GM12872 (cell line): Measurements from ENCODE around the gene KSR2.

Source experiments
- TF ChIP-seq, protein P1 (sequence below): IDR thresholded peaks from 3 replicates; pipeline ENCODE4 v1.5.1; 2011; ENCODE audit warnings: low read depth, mild to moderate bottlenecking, low read length, moderate library complexity; ENCODE audit not compliant: insufficient read depth

Gene KSR2

GRCh38 chr12:117807355-117807754 lies 161.4 kb downstream of the KSR2 start:
- TF ChIP-seq, protein P1, sequence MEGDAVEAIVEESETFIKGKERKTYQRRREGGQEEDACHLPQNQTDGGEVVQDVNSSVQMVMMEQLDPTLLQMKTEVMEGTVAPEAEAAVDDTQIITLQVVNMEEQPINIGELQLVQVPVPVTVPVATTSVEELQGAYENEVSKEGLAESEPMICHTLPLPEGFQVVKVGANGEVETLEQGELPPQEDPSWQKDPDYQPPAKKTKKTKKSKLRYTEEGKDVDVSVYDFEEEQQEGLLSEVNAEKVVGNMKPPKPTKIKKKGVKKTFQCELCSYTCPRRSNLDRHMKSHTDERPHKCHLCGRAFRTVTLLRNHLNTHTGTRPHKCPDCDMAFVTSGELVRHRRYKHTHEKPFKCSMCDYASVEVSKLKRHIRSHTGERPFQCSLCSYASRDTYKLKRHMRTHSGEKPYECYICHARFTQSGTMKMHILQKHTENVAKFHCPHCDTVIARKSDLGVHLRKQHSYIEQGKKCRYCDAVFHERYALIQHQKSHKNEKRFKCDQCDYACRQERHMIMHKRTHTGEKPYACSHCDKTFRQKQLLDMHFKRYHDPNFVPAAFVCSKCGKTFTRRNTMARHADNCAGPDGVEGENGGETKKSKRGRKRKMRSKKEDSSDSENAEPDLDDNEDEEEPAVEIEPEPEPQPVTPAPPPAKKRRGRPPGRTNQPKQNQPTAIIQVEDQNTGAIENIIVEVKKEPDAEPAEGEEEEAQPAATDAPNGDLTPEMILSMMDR, result no peak

DNA sequence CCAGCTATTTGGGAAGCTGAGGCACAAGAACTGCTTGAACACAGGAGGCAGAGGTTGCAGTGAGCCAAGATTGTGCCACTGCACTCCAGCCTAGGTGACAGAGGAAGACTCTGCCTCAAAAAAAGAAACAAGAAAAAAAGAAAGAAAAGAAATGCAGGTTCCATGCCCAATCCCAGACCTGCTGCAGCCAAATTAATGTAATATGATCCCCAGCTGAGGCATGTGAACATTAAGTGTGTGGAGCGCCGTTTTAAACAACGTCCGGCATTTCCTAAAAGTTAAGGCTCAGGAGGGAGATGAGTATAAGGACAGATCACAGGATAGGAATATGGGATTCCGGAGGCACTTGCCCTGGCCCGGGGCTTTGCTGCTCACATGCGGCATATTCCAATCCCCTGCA lies 162.9 kb downstream of the KSR2 start:
- TF ChIP-seq, protein P1, result no peak

DNA sequence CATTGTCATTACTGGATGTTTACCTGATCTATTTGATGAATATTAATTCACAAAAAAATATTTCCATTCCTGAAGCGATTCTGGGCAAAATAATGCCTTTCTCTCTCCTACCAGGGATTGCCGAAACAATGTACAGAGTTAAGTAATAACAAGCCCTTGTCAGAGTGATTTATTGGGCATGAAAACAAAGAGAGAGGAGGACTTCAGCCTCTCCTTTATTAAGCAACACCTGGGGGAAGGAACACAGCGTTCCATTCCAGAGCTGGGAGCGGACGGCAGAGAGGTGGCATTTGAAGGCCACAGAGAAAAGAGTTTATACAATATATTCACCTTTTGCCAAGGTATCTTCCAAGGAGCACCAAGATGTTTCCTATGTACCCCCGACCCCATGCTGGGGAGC lies 165.8 kb downstream of the KSR2 start:
- TF ChIP-seq, protein P1, result no peak

DNA sequence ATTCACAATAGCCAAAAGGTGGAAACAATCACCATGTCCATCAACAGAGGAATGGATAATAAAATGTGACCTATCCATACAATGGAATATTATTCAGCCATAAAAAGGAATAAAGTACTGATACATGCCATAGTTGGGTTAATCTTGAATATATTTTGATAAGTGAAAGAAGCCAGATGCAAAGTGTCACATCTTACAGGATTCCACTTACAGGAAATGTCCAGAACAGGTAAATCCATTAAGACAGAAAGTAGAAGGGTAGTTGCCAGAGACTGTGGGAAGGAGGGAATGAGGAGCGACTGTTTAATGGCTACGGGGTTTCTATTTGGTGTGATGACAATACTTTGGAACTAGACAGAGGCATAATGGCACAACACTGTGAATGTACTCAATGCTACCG lies 171.6 kb downstream of the KSR2 start:
- TF ChIP-seq, protein P1, result no peak

GRCh38 chr12:117792877-117793424 lies 175.8 kb downstream of the KSR2 start:
- TF ChIP-seq, protein P1, result no peak

- TF ChIP-seq, protein P1, result no peak
Observed at GRCh38 chr12:117792471-117792870, 176.3 kb downstream of the KSR2 start.

DNA sequence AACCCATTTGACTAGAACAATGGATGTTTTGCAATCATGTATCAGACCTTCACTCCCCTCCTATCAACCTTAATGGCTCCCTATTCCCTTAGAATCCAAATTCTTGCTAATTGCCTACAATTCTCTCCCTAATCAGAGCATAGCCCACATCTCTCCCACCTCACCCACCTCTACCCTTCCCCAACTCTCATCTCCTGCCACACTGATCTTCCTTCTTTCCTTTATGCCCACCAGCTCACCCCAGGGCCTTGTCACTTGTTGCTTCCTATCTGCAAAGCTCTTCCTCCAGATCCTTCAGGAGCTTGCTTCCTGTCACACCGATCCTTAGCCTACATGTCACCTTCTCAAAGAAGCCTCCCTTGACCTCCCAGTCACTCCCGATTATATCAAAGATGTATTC lies 177.8 kb downstream of the KSR2 start:
- TF ChIP-seq, protein P1, result no peak
